IgD-negative memory B cell (primary cell): Measurements from ENCODE around the gene MCF2L. TPM values are rescaled to one million over a fixed set of nuclear protein-coding genes. Genes with fewer than 3 reads are reported as not detected.
"Not testable (repeated sequence)": the region's sequence is repeated elsewhere in the genome, so short reads cannot be mapped to it uniquely, and the experiment has no call there.

Experiments
- H3K27ac Mint-ChIP-seq, 3 donors: one replicate each; pipeline ENCODE4 v1.8.0; 2020 to 2022; ENCODE audit warnings: mild to moderate bottlenecking in 3 of 3, mixed read lengths in 3 of 3, moderate library complexity in 1 of 3
- H3K27me3 Mint-ChIP-seq: one replicate; pipeline ENCODE4 v1.8.0; 2021; ENCODE audit warnings: mixed read lengths
- H3K36me3 Mint-ChIP-seq: one replicate; pipeline ENCODE4 v1.8.0; 2020; ENCODE audit warnings: mild to moderate bottlenecking, mixed read lengths
- H3K4me1 Mint-ChIP-seq, 3 donors: one replicate each; pipeline ENCODE4 v1.8.0; 2020 to 2022; ENCODE audit warnings: mixed read lengths in 3 of 3, mild to moderate bottlenecking in 1 of 3
- H3K4me3 Mint-ChIP-seq, 4 donors: one replicate each; pipeline ENCODE4 v1.8.0; 2020 to 2022; ENCODE audit warnings: mild to moderate bottlenecking in 4 of 4, mixed read lengths in 4 of 4, moderate library complexity in 3 of 4
- H3K9me3 Mint-ChIP-seq, 3 donors: one replicate each; pipeline ENCODE4 v1.8.0; 2020 to 2021; ENCODE audit warnings: mixed read lengths in 3 of 3, mild to moderate bottlenecking in 1 of 3
- polyA plus RNA-seq: library from polyadenylated mRNA; unstranded; fragments of 300-500 nt; fragmentation: Illumina TruSeq; gene quantifications from one replicate; pipeline ENCODE4 v1.2.3, GENCODE V29; 2021

The MCF2L gene
- polyA plus RNA-seq, 1 donor from 2014 or later, result 1.7 TPM

DNA sequence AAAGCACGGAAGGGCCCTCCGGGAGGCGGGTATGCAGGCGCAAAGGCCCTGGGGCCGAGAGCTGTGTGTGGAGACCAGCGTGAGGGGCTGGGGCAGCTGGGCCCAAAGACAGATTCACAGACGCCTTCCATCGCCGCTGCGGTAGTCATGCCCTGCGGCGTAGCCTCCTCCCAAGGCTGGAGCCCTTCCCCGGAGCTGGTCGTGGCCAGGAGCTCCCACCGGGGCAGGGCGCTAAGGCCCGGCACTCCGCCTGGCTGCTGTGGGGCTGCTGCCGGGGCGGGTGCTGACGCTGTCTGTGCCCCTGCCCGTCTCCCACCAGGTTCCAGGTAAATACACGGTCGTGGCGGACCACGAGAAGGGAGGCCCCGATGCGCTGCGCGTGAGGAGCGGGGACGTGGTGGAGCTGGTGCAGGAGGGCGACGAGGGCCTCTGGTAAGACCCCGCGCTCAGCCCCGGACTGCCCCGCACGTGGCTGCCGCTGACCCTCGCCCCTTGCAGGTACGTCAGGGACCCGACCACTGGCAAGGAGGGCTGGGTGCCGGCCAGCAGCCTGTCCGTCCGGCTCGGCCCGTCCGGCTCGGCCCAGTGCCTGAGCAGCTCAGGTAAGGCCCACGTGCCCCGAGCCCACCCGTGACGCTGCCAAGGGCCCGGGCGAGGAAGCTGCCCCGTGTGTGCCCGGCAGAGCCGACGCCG is 127.2 kb downstream of the MCF2L start:
- Mint-ChIP-seq H3K4me1 (no peaks in the 10 kb centered on the region), H3K4me3 (no peak overlapping the region), H3K27ac (no peak overlapping the region), H3K36me3 (no peaks in the 10 kb centered on the region), H3K9me3 (no peaks in the 10 kb centered on the region), H3K27me3 (no peaks in the 10 kb centered on the region)

DNA sequence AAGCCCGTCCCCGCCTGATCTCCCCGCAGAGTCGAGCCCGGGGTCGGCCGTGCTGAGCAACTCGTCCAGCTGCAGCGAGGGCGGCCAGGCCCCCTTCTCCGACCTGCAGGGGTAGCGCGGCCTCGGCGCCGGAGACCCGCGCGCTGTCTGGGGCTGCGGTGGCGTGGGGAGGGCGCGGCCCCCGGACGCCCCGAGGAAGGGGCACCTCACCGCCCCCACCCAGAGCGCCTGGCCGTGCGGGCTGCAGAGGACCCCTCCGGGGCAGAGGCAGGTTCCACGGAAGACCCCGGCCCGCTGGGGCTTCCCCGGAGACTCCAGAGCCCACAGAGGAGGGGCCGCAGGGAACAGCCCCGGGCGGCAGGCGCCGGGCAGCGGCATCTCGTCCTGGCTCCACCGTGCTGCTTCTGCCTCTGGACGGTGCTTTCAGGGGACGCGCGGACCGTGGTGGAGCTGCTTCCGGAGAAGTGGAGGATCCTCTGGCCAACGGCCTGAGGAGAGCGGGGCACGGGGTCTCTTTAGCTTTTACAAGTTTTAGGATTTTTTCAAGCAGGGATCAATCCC is 127.8 kb downstream of the MCF2L start:
- no peaks in the 10 kb centered on the region for H3K36me3 Mint-ChIP-seq

DNA sequence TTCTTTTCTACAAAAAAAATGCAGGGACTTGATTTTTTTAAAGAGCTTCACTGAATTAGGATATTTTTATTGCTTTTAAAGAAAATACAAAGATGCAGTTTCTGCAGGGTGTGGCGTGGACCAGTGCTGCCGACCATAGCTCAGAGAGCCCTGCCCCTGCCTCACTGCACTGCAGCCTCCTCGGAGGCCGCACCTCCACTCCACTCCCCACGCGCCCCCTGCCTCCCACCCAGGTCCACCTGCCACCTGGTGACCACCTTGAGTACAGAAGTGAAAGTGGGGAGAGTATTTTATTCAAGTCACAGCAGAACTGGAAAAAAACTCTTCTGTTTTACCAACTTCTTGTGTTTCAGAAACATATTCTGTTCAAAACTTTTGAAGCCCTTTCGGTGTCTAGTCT is 128.6 kb downstream of the MCF2L start:
- H3K9me3 Mint-ChIP-seq, result no peaks in the 10 kb centered on the region
- no peak overlapping the region for H3K4me3 Mint-ChIP-seq
- H3K27me3 Mint-ChIP-seq, result no peaks in the 10 kb centered on the region
- H3K4me1 Mint-ChIP-seq, result no peaks in the 10 kb centered on the region
- no peak overlapping the region for H3K27ac Mint-ChIP-seq
- no peaks in the 10 kb centered on the region for H3K36me3 Mint-ChIP-seq

More for the DNA sequence above, 127.8 kb downstream of the MCF2L start:
- Mint-ChIP-seq H3K27me3 (no peaks in the 10 kb centered on the region), H3K4me1 (no peaks in the 10 kb centered on the region), H3K27ac (no peak overlapping the region), H3K4me3 (no peak overlapping the region), H3K9me3 (no peaks in the 10 kb centered on the region)

DNA sequence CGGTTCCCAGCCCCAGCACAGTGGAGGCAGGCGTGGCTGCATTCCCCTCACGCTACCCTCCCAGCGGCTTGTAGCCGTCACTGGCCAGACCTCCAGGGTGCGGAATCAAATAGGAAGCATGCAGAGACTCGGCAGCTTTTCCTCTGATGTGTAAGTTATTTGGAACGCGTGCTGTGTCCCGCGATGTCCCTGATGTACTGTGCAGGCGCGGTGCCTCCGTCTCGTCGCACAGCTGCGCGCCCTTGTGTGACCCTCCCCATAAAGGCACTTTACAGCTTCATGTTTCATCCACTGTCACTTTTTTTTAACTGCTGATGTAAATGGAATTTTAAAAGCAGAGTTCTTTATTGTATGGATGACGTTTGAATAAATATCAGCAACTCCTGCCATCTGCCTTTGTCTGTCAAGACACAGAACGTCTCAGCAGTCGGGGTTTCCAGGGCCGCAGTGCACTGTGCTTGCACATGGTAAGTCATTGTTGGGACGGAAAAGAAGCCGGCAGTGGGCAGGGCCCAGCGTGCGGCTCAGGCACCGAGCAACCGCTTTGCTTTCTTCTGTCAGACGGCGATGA is 129.2 kb downstream of the MCF2L start:
- Mint-ChIP-seq H3K36me3 (no peaks in the 10 kb centered on the region), H3K9me3 (no peaks in the 10 kb centered on the region), H3K4me1 (no peaks in the 10 kb centered on the region), H3K27me3 (no peaks in the 10 kb centered on the region), H3K4me3 (no peak overlapping the region), H3K27ac (no peak overlapping the region)

DNA sequence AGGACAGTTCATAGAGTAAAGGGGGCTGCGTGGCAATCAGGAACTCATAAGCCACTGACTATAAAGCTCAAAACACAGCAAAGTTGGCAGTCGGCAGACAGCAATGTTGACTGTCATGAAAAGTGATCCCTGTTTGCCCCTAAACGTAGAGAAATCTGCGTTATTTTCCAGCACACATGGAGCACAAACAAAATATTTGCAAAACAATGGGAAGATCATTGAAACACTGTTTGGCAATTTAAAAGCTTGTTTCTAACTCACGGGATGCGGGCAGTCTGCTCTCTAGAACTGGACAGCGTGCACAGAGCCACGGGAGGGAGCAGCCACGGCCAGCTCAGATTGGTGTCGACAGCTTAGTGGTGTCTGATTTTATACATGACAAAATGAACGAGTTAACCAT is 130.1 kb downstream of the MCF2L start:
- Mint-ChIP-seq H3K27me3 (peaks cover under 1% of the 10 kb centered on the region), H3K36me3 (no peaks in the 10 kb centered on the region), H3K9me3 (no peaks in the 10 kb centered on the region), H3K27ac (no peak overlapping the region), H3K4me1 (no peaks in the 10 kb centered on the region), H3K4me3 (no peak overlapping the region)

DNA sequence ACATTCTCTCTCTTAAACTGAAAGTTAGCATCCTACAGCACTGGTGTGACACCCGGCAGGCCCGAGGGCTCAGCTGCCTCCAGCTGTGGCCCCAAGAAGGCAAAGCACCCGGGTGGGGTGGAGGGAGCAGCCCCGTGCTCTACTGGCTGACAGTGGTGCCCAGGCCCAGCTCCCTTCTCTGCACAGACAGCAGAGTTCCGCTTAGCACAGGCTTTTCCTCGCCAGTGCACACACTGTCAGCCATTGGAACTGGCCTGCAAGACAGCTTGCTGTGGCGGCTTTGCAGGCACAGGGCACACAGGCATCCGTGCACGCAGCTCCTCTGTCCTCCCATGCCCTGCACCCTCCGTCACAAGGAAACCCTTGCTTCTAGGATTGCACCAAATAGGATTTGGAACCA is 133.3 kb downstream of the MCF2L start:
- not testable (repeated sequence) for H3K4me3 Mint-ChIP-seq, H3K4me1 Mint-ChIP-seq, H3K9me3 Mint-ChIP-seq, H3K36me3 Mint-ChIP-seq, H3K27me3 Mint-ChIP-seq, H3K27ac Mint-ChIP-seq

DNA sequence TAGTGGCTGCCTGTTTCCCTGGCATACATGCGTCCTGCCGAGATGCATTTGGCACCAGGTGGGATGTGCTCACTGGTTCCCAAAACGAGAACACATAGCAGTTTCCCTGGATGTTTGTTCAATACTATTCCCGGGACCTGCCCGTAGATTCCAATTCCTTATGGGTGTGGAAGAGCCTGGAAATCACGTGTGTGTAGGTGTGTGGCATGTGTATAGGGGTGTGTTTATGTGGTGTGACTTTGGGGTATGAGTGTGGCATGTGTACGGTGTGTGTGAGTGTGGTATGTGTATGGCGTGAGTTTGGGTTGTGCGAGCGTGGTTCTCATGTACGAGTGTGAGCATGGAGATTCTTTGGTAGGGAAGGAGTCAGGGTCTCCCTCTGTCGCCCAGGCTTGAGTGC is 133.7 kb downstream of the MCF2L start:
- Mint-ChIP-seq H3K4me1 (no peaks in the 10 kb centered on the region), H3K27ac (peak overlapping the region in 1 of 3 donors; percentile 12), H3K9me3 (no peaks in the 10 kb centered on the region), H3K36me3 (no peaks in the 10 kb centered on the region), H3K4me3 (no peak overlapping the region), H3K27me3 (peaks cover 8% of the 10 kb centered on the region)

DNA sequence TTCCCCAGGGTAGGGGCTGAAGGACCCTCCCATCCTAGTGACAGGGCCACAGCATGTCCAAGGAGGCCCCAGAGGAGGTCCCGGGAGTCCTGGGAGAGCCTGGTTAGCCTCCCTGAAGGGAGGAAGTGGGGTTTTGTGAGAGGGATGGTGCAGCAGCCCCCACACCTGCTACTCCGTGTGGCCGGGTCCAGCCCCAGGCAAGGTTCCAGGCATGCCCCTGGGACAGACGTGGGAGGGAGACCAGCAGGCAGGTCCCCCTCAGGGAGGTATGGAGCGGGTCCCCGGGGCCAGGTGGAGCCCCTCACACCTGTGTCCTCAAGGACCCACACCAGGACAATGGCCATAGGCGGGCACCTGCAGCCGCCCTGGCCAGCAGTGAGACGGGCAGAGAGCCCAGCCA is 134.6 kb downstream of the MCF2L start:
- H3K9me3 Mint-ChIP-seq, result no peaks in the 10 kb centered on the region
- H3K27me3 Mint-ChIP-seq, result peaks cover 8% of the 10 kb centered on the region
- H3K4me3 Mint-ChIP-seq, result no peak overlapping the region
- no peaks in the 10 kb centered on the region for H3K36me3 Mint-ChIP-seq
- H3K27ac Mint-ChIP-seq, result no peak overlapping the region
- H3K4me1 Mint-ChIP-seq, result no peaks in the 10 kb centered on the region

DNA sequence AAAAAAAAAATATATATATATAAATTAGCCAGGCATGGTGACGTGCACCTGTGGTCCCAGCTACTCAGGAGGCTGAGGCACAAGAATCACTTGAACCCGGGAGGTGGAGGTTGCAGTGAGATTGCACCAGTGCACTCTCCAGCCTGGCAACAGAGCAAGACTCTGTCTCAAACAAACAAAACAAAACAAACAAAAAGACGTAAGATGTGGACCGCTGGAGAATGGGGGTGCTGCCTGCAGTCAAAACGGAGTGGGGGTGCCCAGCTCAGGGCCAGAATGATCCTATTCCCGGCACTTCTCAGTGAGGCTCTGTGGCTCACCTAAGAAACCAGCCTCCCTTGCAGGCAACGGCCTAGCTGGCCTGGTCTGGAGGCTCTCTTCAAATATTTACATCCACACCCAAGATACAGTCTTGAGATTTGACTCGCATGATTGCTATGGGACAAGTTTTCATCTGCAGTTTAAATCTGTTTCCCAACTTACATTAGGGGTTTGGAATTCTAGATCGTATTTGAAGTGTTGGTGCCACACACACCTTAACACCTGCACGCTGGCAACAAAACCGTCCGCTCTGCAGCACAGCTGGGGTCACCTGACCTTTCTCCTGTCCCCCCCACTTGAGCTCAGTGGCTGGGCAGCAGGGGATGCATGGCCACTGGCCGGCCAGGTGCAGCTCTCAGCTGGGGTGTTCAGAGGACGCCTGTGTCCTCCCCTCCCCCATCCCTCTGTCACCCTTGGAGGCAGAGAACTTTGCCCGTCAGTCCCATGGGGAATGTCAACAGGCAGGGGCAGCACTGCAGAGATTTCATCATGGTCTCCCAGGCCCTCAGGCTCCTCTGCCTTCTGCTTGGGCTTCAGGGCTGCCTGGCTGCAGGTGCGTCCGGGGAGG is 136.3 kb downstream of the MCF2L start, which contains the start of gene F7:
TSS of gene F7 (plus strand) at position 760 of the 889 bp plus-strand sequence. CDS start at position 811, 51 bp downstream.
- H3K27ac Mint-ChIP-seq, result no peak within 1 kb of the TSS
- H3K36me3 Mint-ChIP-seq, result no peaks in the 10 kb centered on the region
- H3K9me3 Mint-ChIP-seq, result no peaks in the 10 kb centered on the region
- H3K4me3 Mint-ChIP-seq, result no peak within 1 kb of the TSS
- no peaks in the 10 kb centered on the region for H3K4me1 Mint-ChIP-seq
- peaks cover 11% of the 10 kb centered on the region for H3K27me3 Mint-ChIP-seq

DNA sequence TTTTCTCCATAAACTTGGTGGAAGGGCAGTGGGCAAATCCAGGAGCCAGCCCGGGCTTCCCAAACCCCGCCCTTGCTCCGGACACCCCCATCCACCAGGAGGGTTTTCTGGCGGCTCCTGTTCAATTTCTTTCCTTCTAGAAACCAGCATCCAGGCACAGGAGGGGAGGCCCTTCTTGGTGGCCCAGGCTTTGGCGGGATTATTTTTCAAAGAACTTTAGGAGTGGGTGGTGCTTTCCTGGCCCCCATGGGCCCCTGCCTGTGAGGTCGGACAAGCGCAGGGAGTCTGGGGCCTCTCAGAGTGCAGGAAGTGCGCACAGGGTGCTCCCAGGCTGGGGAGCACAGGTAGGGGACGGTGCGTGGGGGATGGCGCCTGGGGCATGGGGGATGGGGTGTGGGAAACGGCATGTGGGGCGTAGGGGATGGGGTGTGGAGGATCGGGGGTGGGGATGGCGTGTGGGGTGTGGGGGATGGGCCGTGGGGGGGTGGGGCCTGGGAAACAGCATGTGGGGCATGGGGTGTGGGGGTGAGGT is 137.0 kb downstream of the MCF2L start:
- no peaks in the 10 kb centered on the region for H3K4me1 Mint-ChIP-seq
- H3K9me3 Mint-ChIP-seq, result no peaks in the 10 kb centered on the region
- H3K27me3 Mint-ChIP-seq, result peaks cover 11% of the 10 kb centered on the region
- H3K36me3 Mint-ChIP-seq, result no peaks in the 10 kb centered on the region
- no peak overlapping the region for H3K27ac Mint-ChIP-seq
- H3K4me3 Mint-ChIP-seq, result no peak overlapping the region

DNA sequence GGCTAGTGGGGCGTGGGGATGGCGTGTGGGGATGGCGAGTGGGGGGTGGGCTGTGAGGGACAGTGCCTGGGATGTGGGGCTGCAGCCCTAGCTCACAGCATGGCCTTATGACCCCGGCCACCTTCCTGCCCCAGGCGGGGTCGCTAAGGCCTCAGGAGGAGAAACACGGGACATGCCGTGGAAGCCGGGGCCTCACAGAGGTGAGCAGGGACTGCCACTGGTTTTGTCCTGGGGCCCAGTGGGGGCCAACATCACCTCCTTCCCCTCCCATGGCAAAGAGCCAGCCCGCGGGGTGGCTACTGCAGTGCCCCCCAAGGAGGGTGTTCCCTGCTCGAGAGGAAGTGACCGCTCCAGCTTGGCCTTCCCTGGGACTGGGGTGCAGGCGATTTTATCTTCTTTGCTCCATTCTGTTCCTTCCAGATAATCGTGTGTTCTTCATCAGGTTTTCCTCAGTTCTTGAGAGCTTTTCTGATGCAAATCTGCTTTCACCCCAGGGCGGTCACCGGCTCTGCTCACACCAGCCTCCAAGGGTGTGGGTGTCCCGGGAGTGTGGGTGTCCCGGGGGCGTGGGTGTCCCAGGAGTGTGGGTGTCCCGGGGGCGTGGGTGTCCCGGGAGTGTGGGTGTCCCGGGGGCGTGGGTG is 137.8 kb downstream of the MCF2L start:
- Mint-ChIP-seq H3K36me3 (no peaks in the 10 kb centered on the region), H3K27ac (no peak overlapping the region), H3K27me3 (peaks cover 11% of the 10 kb centered on the region), H3K4me1 (no peaks in the 10 kb centered on the region), H3K9me3 (no peaks in the 10 kb centered on the region), H3K4me3 (no peak overlapping the region)

DNA sequence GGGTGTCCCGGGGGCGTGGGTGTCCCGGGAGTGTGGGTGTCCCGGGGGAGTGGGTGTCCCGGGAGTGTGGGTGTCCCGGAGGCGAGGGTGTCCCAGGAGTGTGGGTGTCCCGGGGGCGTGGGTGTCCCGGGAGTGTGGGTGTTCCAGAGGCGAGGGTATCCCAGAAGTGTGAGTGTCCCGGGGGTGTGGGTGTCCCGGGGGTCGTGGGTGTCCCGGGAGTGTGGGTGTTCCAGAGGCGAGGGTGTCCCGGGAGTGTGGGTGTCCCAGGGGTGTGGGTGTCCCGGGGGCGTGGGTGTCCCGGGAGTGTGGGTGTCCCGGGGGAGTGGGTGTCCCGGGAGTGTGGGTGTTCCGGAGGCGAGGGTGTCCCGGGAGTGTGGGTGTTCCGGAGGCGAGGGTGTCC is 139.5 kb downstream of the MCF2L start:
- not testable (repeated sequence) for H3K27ac Mint-ChIP-seq, H3K9me3 Mint-ChIP-seq, H3K4me3 Mint-ChIP-seq, H3K4me1 Mint-ChIP-seq, H3K36me3 Mint-ChIP-seq
- peaks cover 11% of the 10 kb centered on the region for H3K27me3 Mint-ChIP-seq

DNA sequence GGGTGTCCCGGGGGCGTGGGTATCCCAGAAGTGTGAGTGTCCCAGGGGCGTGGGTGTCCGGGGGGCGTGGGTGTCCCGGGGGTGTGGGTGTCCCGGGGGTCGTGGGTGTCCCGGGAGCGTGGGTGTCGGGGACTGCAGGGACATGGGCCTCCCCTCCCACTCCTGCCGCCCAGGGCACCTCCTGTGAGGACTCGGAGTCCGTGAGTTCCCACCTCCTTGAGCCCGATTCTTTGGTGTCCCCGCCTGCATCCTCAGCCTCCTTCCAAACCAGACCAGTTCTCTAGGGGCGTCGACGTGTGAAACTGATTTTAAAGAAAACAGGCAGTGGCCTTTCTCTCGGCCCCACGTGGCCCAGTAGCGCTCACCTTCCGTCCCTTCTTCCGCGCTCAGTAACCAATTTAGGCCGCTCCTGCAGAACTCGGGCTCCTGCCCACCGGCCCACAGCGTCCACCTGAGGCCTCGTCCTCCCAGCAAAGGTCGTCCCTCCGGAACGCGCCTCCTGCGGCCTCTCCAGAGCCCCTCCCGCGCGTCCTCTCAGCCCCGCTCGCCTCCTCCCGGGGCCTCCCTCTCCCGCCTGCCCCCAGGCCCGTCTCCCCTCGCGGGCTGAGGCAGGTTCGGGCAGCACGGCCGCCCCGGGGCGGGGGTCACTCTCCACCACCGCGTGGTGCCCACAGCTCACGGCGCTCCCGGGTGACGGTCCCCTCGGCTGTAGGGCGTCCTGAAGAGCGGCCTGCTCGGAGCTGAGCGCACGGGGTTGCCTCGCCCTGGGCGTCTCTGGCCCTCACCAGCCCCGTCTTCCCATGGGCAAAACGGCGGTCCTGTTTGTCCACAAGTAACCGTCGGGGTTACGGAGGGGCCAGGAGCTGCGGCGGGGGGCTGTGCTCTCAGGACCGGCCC is 140.4 kb downstream of the MCF2L start:
- Mint-ChIP-seq H3K27me3 (peaks cover 9% of the 10 kb centered on the region), H3K4me1 (no peaks in the 10 kb centered on the region), H3K9me3 (no peaks in the 10 kb centered on the region), H3K27ac (no peak overlapping the region), H3K36me3 (no peaks in the 10 kb centered on the region), H3K4me3 (peak overlapping the region in 1 of 4 donors; percentile 27)
